Pancreas (tissue), 10 donors: ENCODE results near the gene THSD4. TPM values are rescaled to one million over a fixed set of nuclear protein-coding genes. Genes with fewer than 3 reads are reported as not detected.
A peak's percentile ranks its signal among the peaks of the same experiment; 100 is the strongest.

Experiments used
- ATAC-seq, 4 donors: fragments of 200-7000 bp; cut with Tn5 transposase; one replicate each; pipeline versions ENCODE4 v1.8.0 to v1.9.1; 2020; ENCODE audit warnings: mild to moderate bottlenecking in 4 of 4, moderate library complexity in 4 of 4
- DNase-seq, 6 donors: peaks; one replicate each; pipeline ENCODE4 v3.0.0-alpha.2; 2020
- FAIRE-seq: peaks from 2 replicates; lab custom pipeline; 2012; peaks lifted over from hg19 to GRCh38; lab: Jason Lieb, UNC
- H3K27ac ChIP-seq, 4 donors: fragments of 200-600 bp; sonication (generic); 1 replicate in 3 of 4; 2 replicates in 1 of 4; pipeline versions ENCODE4 v1.5.0 to v1.8.0; 2020
- H3K27me3 ChIP-seq, 4 donors: fragments of 200-600 bp; one replicate each; pipeline ENCODE4 v1.8.0; 2021
- H3K36me3 ChIP-seq, 3 donors: fragments of 200-600 bp; sonication (generic) in 1 of 3; one replicate each; pipeline versions ENCODE4 v1.5.0 to v1.8.0; 2020 to 2021
- H3K4me1 ChIP-seq, 3 donors: fragments of 200-600 bp; one replicate each; pipeline ENCODE4 v1.8.0; 2021
- H3K4me3 ChIP-seq, 4 donors: fragments of 200-600 bp; sonication (generic) in 2 of 4; one replicate each; pipeline versions ENCODE4 v1.5.0 to v1.8.0; 2020 to 2021
- H3K9me3 ChIP-seq, 4 donors: fragments of 200-600 bp; one replicate each; pipeline ENCODE4 v1.8.0; 2021
- CTCF ChIP-seq, 4 donors: fragments of 200-600 bp; sonication (generic) in 3 of 4; IDR thresholded peaks; one replicate each; pipeline versions ENCODE4 v1.5.0 to v1.8.0; 2021; ENCODE audit warnings: antibody characterized with exemption in 4 of 4
- WGBS, 2 donors: extraction: QIAGEN DNeasy Blood & Tissue Kit; methylation state at CpG; one replicate each; pipeline ENCODE4 v1.1.7; 2013; 5-methylcytosine and 5-hydroxymethylcytosine counted together
- intact Hi-C, 3 donors: fragments of 100-400 bp; cut with DNase I; formaldehyde crosslinking; loops; one replicate each; pipeline versions ENCODE4 v1.11.1 to v1.14.2; 2022
- polyA plus RNA-seq, 2 donors: library from polyadenylated mRNA; stranded (reverse); fragments of 200-250 nt; gene quantifications; one replicate each; pipeline ENCODE4 v1.2.3, GENCODE V29; 2013
- total RNA-seq, 6 donors: library from RNA; stranded (reverse); fragmentation: NEBNext Ultra II Directional in 4 of 6; extraction: Animal tissue kit (Norgen Biotek cat#: 25700) in 4 of 6; gene quantifications; one replicate each; pipeline versions ENCODE4 v1.2.1 to v1.2.4, GENCODE V29; 2021 to 2023
- donor health status: healthy with polysubstance abuse.
- donor health status: DM: no; HTN: no; CAD: no; lungs with moderate emphysema.
- donor health status: DM: no; HTN: no; CAD: no.
- donor health status: control.
- donor health status: control.
- donor health status: Bipolar disorder and iron deficiency.
- donor health status: DM: yes; HTN: yes; CAD: no.
- donor health status: DM: no; HTN: no; CAD: no.
- donor health status: DM: no; HTN: no; CAD: no.
- donor health status: DM: yes; HTN: yes; CAD: no.

Gene THSD4
- total and polyA plus RNA-seq, 8 donors = 6.0 to 17.8 (median 13.3) TPM

GRCh38 chr15:71249986-71250385, 134.7 kb downstream of the THSD4 start:
- WGBS, 2 donors = 66 to 76% methylated on average over 4 of the region's 4 CpGs
- DNase-seq (no peak), ATAC-seq (no peak), FAIRE-seq (no peak)
- intact Hi-C loops = no loop called here
- no peaks in the 10 kb centered on the region for H3K9me3 ChIP-seq
- TF ChIP-seq CTCF (IDR thresholded peaks at IDR 0.05) = no peak
- H3K4me1 ChIP-seq = no peaks in the 10 kb centered on the region
- H3K4me3 ChIP-seq = no peak overlapping the region
- H3K27me3 ChIP-seq = no peaks in the 10 kb centered on the region
- H3K36me3 ChIP-seq = no peaks in the 10 kb centered on the region
- no peak overlapping the region for H3K27ac ChIP-seq

DNA sequence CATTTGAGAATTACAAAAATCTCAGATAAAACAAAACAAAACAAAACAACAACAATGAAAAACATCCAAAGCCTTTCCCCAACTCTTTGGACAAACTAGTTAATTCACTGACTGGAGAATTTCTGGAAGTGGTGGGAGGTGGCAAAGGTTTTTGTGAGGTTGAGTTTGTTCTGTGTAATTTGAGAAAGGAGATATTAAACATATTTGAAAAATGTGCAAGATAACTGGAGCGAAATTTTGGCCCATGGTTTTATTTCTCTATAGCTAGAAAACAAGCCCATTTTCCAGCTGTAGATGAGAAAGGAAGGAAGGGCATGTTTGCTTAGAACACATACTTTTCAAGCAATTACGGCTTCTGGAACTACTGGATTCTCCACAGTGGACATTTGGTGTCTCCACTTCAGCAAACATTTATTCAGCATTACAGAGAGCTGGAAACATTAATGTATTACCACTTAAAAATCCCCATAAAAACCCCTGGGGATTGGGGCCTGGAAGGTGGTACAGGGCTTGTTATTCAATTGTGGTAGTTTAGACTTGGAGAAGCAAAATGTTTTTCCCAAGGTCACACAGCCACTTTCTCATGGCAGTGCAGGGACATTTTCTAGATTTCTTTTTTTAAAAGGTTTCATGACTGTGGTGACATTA, 135.8 kb downstream of the THSD4 start:
- ATAC-seq = peak in 2 of 4 donors; percentile 14 to 23
- no peak for TF ChIP-seq CTCF (IDR thresholded peaks at IDR 0.05)
- no peak for DNase-seq
- intact Hi-C loops = no loop called here
- no peak for FAIRE-seq
- Histone ChIP-seq H3K4me1 (no peaks in the 10 kb centered on the region), H3K27ac (peak overlapping the region in 1 of 4 donors; percentile 4), H3K27me3 (no peaks in the 10 kb centered on the region), H3K9me3 (no peaks in the 10 kb centered on the region), H3K4me3 (no peak overlapping the region), H3K36me3 (no peaks in the 10 kb centered on the region)
- WGBS, 2 donors = 58 to 75% methylated on average over 2 of the region's 2 CpGs

GRCh38 chr15:71251584-71252043, 136.3 kb downstream of the THSD4 start:
- Histone ChIP-seq H3K36me3 (no peaks in the 10 kb centered on the region), H3K4me3 (no peak overlapping the region), H3K9me3 (no peaks in the 10 kb centered on the region), H3K27me3 (no peaks in the 10 kb centered on the region), H3K4me1 (no peaks in the 10 kb centered on the region), H3K27ac (peak overlapping the region in 1 of 4 donors; percentile 11)
- ATAC-seq = peak in 3 of 4 donors; percentile 22 to 61 (median 55)
- TF ChIP-seq CTCF (IDR thresholded peaks at IDR 0.05) = no peak
- FAIRE-seq = no peak
- intact Hi-C loops = no loop called here
- 54 to 61% methylated on average over 4 of the region's 4 CpGs for WGBS, 2 donors
- DNase-seq = no peak

GRCh38 chr15:71252044-71252739, 136.9 kb downstream of the THSD4 start:
- ATAC-seq = peak in 2 of 4 donors; percentile 60 to 68
- no peak for FAIRE-seq
- Histone ChIP-seq H3K36me3 (no peaks in the 10 kb centered on the region), H3K4me3 (no peak overlapping the region), H3K4me1 (no peaks in the 10 kb centered on the region), H3K9me3 (no peaks in the 10 kb centered on the region), H3K27ac (peak overlapping the region in 1 of 4 donors; percentile 11), H3K27me3 (no peaks in the 10 kb centered on the region)
- no peak for DNase-seq
- WGBS, 2 donors = 76 to 77% methylated on average over 6 of the region's 6 CpGs
- intact Hi-C loops = no loop called here
- no peak for TF ChIP-seq CTCF (IDR thresholded peaks at IDR 0.05)

- Histone ChIP-seq H3K27ac (no peak overlapping the region), H3K9me3 (no peaks in the 10 kb centered on the region), H3K4me1 (no peaks in the 10 kb centered on the region), H3K36me3 (no peaks in the 10 kb centered on the region), H3K4me3 (no peak overlapping the region), H3K27me3 (no peaks in the 10 kb centered on the region)
- WGBS, 2 donors = 89 to 99% methylated on average over 3 of the region's 3 CpGs
- no peak for FAIRE-seq
- intact Hi-C loops = no loop called here
- no peak for DNase-seq
- no peak for TF ChIP-seq CTCF (IDR thresholded peaks at IDR 0.05)
- ATAC-seq = no peak
Observed at GRCh38 chr15:71252740-71253047, 137.4 kb downstream of the THSD4 start.
